Measurements from ENCODE around the gene EIF3M. TPM values are rescaled to one million over a fixed set of nuclear protein-coding genes. Genes with fewer than 3 reads are reported as not detected.

The EIF3M gene
- 100 to 1,000 TPM; 171 to 468 (median 214) TPM for total RNA-seq
- 100 to 1,000 TPM; 223 to 324 (median 284) TPM for polyA plus RNA-seq
- long read RNA-seq, donor 1, full-length matches to known transcripts, result 138 of 153 reads
- long read RNA-seq, donor 1, partial matches to known transcripts, result 15 of 153 reads
- long read RNA-seq, donor 1, other reads (novel, unspliced or antisense), result 0 of 153 reads
- long read RNA-seq, donor 2, full-length matches to known transcripts, result 73 of 79 reads
- long read RNA-seq, donor 2, partial matches to known transcripts, result 6 of 79 reads
- long read RNA-seq, donor 2, other reads (novel, unspliced or antisense), result 0 of 79 reads

GRCh38 chr11:32583459-32584271 is at the start of gene EIF3M:
Gene EIF3M (plus strand): TSS chr11:32583831. CDS start chr11:32583888, 57 bp downstream.
- Histone ChIP-seq H3K9me3 (no peaks in the 10 kb centered on the region), H3K4me3 (peak within 1 kb of the TSS; percentile 77 to 98 (median 86)), H3K27me3 (replicated peaks in 1 of 7) (no peaks in the 10 kb centered on the region), H3K27ac (peak within 1 kb of the TSS; percentile 75 to 92 (median 88)), H3K36me3 (peaks cover 0 to 7% (median 0%) of the 10 kb centered on the region in 6 donors), H3K4me1 (peaks cover 19 to 49% (median 45%) of the 10 kb centered on the region in 6 donors)
- DNase-seq, result peak; percentile 99
- 0 to 1% (median 0%) methylated on average over 15 to 70 of the region's 70 CpGs for WGBS, 5 donors
- TF ChIP-seq POLR2AphosphoS5 (IDR thresholded peaks at IDR 0.05) (peak; percentile 95 to 99 (median 96)), POLR2A (IDR thresholded peaks at IDR 0.05) (peak in 2 of 3 donors; percentile 3 to 68)
- TF ChIP-seq, protein P1, sequence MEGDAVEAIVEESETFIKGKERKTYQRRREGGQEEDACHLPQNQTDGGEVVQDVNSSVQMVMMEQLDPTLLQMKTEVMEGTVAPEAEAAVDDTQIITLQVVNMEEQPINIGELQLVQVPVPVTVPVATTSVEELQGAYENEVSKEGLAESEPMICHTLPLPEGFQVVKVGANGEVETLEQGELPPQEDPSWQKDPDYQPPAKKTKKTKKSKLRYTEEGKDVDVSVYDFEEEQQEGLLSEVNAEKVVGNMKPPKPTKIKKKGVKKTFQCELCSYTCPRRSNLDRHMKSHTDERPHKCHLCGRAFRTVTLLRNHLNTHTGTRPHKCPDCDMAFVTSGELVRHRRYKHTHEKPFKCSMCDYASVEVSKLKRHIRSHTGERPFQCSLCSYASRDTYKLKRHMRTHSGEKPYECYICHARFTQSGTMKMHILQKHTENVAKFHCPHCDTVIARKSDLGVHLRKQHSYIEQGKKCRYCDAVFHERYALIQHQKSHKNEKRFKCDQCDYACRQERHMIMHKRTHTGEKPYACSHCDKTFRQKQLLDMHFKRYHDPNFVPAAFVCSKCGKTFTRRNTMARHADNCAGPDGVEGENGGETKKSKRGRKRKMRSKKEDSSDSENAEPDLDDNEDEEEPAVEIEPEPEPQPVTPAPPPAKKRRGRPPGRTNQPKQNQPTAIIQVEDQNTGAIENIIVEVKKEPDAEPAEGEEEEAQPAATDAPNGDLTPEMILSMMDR (IDR thresholded peaks at IDR 0.05 in 8 of 11, conservative IDR thresholded peaks at IDR 0.05 in 3 of 11), result peak in 2 of 11 experiments; percentile 21 to 24
- intact Hi-C loops (cut with DNase I; ENCODE audit: low total_unique reads), result no loop called here

DNA sequence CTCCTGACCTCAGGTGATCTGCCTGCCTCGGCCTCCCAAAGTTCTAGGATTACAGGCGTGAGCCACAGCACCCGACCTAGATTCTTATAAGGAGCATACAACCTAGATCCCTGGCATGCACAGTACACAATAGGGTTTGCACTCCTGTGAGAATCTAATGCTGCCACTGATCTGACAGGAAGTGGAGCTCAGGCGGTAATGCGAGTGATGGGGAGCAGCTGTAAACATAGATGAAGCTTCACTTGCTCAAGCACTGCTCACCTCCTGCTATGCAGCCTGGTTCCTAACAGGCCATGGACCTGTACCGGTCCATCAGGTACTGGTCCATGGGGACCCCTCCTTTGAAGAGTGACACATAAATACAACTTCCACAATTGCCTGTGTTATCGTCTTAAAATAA is 44.8 kb upstream of the EIF3M start:
- H3K27me3 ChIP-seq (replicated peaks in 1 of 7), result no peaks in the 10 kb centered on the region
- intact Hi-C loops (cut with DNase I; ENCODE audit: low total_unique reads), result no loop called here
- H3K9me3 ChIP-seq, result no peaks in the 10 kb centered on the region
- no peaks in the 10 kb centered on the region for H3K36me3 ChIP-seq
- DNase-seq, result no peak
- H3K27ac ChIP-seq, result no peak overlapping the region
- H3K4me1 ChIP-seq, result no peaks in the 10 kb centered on the region
- 89 to 98% (median 93%) methylated on average over 7 of the region's 7 CpGs for WGBS, 5 donors
- TF ChIP-seq, protein P1 (IDR thresholded peaks at IDR 0.05 in 8 of 11, conservative IDR thresholded peaks at IDR 0.05 in 3 of 11), result no peak
- TF ChIP-seq POLR2AphosphoS5 (IDR thresholded peaks at IDR 0.05), result no peak
- no peak for TF ChIP-seq POLR2A (IDR thresholded peaks at IDR 0.05)
- no peak overlapping the region for H3K4me3 ChIP-seq

DNA sequence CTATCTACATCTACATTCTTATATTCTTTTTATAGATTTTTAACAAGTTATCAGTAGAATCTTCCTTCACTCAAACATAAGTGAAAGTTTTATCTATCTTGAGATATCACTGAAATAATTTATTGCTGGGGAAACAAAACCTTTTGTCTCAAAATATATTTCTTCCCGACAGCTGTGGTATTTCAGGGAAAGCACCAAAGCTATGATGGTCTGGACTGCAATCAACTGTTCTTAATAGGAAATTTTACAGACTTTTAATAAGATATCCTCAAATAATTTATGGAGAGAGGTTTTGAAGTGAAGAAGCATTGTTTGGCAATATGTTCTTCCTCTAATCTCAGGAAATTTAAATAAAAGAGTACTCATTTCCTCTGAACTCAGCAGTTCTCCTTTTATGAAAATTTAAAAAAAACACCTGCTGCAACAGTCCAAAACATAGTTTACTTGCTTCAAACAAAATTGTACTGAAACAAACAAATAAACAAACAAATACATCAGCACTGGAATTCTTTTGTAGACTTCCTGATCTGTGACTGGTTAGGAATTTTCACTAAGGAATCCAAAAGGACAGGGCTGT is 33.9 kb upstream of the EIF3M start:
- peak overlapping the region in 2 of 8 donors; percentile 35 to 67 for H3K27ac ChIP-seq
- intact Hi-C loops (cut with DNase I; ENCODE audit: low total_unique reads), result no loop called here
- peaks cover 0 to 5% (median 0%) of the 10 kb centered on the region in 7 donors for H3K27me3 ChIP-seq (replicated peaks in 1 of 7)

More for the DNA sequence above, 33.9 kb upstream of the EIF3M start:
- DNase-seq, result no peak
- WGBS, 5 donors, result 13 to 30% (median 25%) methylated on average over 1 of the region's 1 CpG
- H3K9me3 ChIP-seq, result no peaks in the 10 kb centered on the region
- H3K4me1 ChIP-seq, result peaks cover 0 to 14% (median 5%) of the 10 kb centered on the region in 6 donors
- no peak overlapping the region for H3K4me3 ChIP-seq
- TF ChIP-seq, protein P1 (IDR thresholded peaks at IDR 0.05 in 8 of 11, conservative IDR thresholded peaks at IDR 0.05 in 3 of 11), result no peak
- TF ChIP-seq POLR2AphosphoS5 (IDR thresholded peaks at IDR 0.05) (no peak), POLR2A (IDR thresholded peaks at IDR 0.05) (no peak)
- H3K36me3 ChIP-seq, result no peaks in the 10 kb centered on the region
